ENCODE measurements around the gene MT1B.

MT1B gene

DNA sequence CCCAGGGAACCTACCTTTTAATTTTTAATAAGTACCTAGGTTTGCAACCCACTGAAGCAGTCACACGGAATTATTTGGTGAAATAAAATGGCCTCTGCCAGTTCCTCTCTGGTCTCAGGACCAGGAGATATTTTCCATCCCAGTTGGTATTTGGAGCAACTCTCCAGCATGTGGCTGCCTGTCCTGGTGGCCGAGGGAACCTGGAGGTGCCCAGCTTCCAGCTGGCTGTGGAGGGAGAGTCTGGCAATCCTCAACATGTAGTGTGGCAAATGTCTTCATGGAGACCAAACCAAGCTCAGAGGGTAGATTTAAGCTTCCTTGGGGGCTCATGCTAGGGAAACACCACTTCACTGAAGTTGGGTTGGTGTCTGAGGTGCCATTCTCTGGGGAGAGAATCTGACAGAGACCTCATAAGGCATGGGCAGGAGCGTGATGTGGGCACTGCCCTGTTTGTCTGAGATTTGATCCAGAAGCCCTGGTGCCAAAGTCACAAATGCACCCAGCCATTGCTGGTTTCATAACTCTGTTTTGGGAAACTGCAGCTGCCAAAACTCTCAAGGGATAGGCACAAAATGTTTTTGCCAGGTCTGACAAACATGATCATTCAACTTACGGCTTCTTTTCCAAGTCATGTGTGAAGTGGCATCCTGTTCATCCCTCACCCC is 33.4 kb downstream of the MT1B start:
- ATAC-seq (no peak), DNase-seq (no peak)

DNA sequence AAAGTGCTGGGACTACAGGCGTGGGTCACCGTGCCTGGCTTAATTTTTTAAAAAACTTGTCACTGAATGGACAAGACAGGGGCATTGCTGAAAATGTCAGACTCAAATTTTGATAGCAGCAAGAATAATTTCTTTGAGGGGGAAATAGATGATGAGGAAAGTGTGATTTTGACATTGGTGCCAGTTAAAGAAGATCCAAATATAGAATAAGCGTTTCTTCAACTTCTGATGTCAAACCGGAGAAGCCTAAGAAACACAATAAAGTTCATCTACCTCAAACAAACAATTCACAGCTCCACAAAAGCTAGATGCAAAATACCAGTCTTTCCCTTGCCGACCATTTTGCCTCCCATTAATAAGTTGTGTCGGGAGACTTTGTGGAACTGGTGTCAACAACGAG is 35.1 kb downstream of the MT1B start:
- DNase-seq = no peak

DNA sequence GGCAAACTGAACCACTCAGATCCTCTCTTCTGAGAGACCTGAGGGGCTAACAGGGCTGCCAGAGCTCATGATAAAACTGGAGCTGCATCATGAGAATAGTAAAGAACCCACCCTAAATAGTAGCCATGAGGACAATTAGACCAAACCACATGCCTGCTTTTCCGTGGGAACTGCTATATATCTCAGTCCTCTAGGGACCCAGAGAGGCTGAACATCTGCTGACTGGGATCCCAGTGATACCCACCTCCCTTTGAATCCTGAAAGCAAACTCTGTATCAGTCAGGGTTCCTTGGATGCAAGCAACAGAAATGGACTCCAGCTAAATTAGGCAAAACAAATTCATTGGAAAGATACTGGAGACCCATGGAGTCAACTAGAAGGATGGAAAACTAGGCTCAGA is 37.1 kb downstream of the MT1B start:
- ATAC-seq (no peak), DNase-seq (no peak)

More for the DNA sequence above, 35.1 kb downstream of the MT1B start:
- ATAC-seq = no peak

DNA sequence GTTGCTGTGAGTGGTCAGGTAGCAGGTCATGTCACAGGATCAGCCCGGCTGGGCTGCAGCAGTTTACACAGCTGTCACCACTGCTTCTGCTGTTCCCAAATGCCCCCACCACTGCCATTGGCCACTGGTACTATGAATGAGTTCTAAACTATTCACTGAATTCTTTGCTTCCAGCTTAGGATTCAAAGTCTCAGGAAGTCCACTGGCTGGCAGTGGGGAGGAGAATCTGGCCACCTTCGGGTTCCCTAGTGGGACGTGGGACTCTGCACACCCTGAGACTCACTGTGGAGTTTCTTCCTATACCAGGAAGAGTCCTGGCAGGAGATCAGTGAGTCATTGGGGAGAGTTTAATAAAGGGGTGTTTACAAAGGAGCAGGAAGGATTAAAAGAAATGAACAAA is 37.5 kb downstream of the MT1B start:
- DNase-seq (no peak), ATAC-seq (no peak)

DNA sequence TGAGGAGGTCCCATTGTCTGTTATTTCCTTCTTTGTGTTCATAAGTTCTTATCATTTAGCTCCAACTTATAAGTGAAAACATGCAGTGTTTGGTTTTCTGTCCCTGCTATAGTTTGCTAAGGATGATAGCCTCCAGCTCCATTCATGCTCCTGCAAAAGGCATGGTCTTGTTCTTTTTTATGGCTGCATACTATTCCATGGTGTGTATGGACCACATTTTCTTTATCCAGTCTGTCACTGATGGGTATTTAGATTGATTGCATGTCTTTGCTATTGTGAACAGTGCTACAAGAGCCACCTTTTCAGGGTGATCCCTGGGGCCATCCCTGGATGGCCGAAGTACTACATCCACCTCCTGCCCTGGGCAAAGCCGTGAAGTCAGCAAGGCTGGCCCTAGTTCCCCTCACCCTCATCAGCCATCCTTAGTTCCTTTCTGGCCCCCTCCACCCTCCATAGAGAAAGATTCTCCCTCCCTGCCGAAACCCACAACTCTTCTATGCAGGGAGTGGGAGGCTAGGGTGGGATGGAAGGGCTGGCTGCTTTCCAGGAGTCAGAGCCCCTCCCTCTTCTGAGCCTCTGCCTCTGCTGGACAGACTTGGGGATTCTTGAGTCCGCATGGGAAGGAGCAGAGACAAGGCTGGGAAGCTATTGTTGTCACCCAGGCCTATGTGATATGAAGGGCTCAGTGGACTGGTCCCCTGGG is 38.9 kb downstream of the MT1B start:
- DNase-seq (no peak), ATAC-seq (no peak)

DNA sequence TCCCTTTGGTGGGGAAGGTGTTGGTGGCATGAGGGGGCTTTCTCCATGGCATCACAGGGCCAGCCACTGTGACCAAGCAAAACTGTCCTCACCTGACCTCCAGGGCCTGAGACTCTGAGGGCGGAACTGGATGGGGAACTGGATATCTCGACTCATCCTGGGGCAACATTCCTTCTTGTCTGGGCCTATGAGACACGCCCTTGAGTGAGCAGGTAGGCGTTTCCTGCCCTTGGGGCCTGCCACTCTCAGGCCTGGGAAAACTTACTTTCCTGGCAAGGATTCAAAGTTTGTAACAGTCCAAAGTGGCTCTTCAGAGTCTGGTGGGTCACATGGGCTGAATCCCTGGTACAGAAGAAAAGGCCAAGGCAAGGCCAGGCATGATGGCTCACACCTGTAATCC is 40.2 kb downstream of the MT1B start:
- ATAC-seq (no peak), DNase-seq (no peak)

DNA sequence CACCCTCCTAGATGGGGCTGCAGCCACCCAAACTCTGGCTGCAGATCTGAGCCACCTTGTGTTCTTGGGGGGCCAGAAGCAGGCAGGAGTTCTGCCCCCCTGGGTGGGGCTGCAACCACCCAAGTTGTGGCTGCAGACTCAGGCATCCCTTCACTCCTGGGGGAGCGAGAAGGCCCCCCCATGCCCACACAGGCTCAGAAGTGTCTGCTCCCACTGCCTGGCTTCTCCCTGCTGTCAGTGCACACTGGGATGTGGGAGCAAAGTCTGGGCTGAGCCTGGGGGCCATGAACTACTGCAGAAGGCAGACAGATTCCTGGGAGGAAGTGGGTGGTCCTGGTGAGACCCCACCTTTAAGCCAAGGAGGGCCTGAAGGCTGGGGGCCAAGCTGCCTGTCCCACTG is 43.6 kb downstream of the MT1B start:
- DNase-seq (no peak), ATAC-seq (no peak)

DNA sequence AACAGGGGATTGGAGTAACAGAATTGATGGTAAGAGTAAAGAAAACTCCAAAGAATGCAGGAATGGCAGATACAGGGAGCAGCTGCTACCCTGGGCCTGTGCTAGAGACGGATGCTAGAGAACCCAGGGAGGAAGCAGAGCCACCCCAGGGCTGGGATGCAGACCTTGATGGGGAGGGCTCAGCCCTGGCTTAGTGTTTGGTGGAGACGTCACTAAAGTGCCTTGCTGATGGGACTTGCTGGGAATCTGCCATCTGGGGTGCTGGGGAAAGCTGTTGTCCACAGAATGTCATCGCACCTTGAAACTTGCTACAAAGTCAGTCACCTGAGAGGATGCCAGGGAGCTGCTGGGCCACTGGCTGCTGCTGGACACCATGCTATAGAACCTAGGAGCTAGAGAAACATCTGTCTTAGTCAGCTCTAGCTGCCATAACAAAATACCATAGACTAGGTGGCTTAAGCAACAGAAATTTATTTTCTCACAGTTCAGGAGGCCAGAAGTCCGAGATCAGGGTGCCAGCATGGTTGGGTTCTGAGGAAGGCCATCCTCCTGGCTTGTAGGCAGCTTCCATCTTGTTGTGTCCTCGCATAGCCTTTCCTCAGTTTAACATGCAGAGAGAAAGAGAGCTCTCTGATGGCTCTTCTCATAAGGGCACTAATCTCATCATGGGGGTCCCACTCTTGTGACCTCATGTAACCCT is 45.9 kb downstream of the MT1B start:
- ATAC-seq (no peak), DNase-seq (no peak)

DNA sequence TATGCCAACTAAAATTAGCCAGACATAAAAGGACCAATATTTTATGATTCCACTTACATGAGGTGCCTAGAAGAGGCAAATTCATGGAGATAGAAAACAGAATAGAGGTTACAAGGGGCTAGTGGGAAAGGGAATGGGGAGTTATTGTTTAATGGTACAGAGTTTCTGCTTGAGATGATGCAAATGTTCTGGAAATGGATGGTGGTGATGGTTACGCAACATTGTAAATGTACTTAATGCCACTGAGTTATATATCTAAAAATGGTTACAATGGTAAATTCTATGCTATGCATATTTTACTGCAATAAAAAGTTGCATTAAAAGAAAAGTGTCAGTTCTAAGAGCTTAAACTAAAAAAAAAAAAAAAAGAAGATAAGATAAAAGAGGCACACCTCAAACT is 48.5 kb downstream of the MT1B start:
- ATAC-seq (no peak), DNase-seq (no peak)

DNA sequence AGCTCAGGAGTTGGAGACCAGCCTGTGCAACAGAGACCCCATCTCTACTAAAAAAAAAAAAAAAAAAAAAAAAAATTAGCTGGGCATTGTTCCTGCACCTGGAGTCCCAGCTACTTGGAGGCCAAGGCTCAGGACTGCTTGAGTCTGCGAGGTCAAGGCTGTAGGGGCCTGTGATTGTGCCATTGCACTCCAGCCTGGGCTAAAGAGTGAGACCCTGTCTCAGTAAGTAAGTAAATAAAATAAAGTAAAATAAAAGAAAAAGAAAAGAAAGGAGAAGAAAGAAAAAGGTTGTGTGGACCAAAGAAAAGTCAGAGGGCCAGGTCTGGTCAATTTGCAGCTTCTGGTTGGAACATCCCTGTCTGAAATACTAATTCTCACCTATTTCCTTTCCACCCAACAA is 48.9 kb downstream of the MT1B start:
- ATAC-seq (no peak), DNase-seq (no peak)

DNA sequence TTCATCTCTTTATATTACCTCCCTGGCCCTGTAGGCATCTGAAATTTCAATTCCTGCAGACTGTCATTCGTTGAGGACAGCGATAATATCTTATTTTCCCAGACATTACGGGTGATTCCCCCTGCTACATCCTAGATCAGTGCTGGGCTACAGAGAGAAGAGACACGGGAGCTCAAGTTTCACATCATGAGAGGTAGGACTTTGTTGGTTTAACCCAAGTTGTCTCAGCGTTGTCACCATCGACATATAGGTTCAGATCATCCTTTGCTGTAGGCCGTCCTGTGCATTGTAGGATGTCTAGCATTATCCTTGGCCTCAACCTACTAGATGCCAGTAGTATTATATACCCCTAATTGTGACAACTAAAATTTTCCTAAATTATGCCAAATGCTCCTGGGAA is 49.8 kb downstream of the MT1B start:
- ATAC-seq (no peak), DNase-seq (no peak)
